ENCODE results near the gene C16orf54.
A peak's percentile ranks its signal among the peaks of the same experiment; 100 is the strongest.
"Not testable (repeated sequence)": the region's sequence is repeated elsewhere in the genome, so short reads cannot be mapped to it uniquely, and the experiment has no call there.

C16orf54 gene

GRCh38 chr16:29745853-29746345, at the start of gene C16orf54:
Gene C16orf54, minus strand, starts transcription at chr16:29745990. Its CDS starts 1,039 bp downstream, at chr16:29744951.
- H3K27ac Mint-ChIP-seq = peak within 1 kb of the TSS; percentile 96
- peak within 1 kb of the TSS; percentile 100 for H3K4me3 Mint-ChIP-seq
- no peaks in the 10 kb centered on the region for H3K9me3 Mint-ChIP-seq
- peaks cover 3% of the 10 kb centered on the region for H3K27me3 Mint-ChIP-seq
- H3K36me3 Mint-ChIP-seq (ENCODE audit: low read depth) = peaks cover 45% of the 10 kb centered on the region
- intact Hi-C loops (cut with micrococcal nuclease) = loop anchor here (1.0 to 5.0 kb wide), 2 partner anchors 8 to 36 kb away; no protein-coding TSS in a partner anchor
- H3K4me1 Mint-ChIP-seq (ENCODE audit: low read depth) = peaks cover 53% of the 10 kb centered on the region

GRCh38 chr16:29794231-29794710, 48.5 kb upstream of the C16orf54 start:
- H3K27ac Mint-ChIP-seq = peak overlapping the region; percentile 40
- H3K4me1 Mint-ChIP-seq (ENCODE audit: low read depth) = peaks cover 40% of the 10 kb centered on the region
- H3K9me3 Mint-ChIP-seq = no peaks in the 10 kb centered on the region
- H3K36me3 Mint-ChIP-seq (ENCODE audit: low read depth) = peaks cover 38% of the 10 kb centered on the region
- no peaks in the 10 kb centered on the region for H3K27me3 Mint-ChIP-seq
- no peak overlapping the region for H3K4me3 Mint-ChIP-seq
- intact Hi-C loops (cut with micrococcal nuclease) = loop anchor here (5.0 kb wide), 1 partner anchor 67 kb away; no protein-coding TSS in a partner anchor

DNA sequence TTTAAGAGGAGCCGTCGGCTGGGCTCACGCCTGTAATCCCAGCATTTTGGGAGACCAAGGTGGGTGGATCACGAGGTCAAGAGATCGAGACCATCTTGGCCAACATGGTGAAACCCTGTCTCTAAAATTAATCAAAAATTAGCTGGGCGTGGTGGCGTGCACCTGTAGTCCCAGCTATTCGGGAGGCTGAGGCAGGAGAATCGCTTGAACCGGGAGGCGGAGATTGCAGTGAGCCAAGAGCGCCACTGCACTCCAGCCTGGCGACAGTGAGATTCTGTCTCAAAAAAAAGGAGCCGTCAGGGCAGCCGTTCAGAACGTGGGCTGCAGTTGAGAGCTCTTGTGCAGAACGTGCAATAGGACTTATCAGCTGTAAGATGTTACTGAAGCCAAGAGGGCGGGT, 47.4 kb upstream of the C16orf54 start:
- Mint-ChIP-seq H3K4me1 (ENCODE audit: low read depth) (peaks cover 45% of the 10 kb centered on the region), H3K36me3 (ENCODE audit: low read depth) (peaks cover 27% of the 10 kb centered on the region)
- not testable (repeated sequence) for H3K27ac Mint-ChIP-seq, H3K27me3 Mint-ChIP-seq, H3K9me3 Mint-ChIP-seq, H3K4me3 Mint-ChIP-seq
- intact Hi-C loops (cut with micrococcal nuclease) = loop anchor here (5.0 kb wide), 1 partner anchor 66 kb away; no protein-coding TSS in a partner anchor

GRCh38 chr16:29791845-29792807, 46.3 kb upstream of the C16orf54 start:
- H3K9me3 Mint-ChIP-seq = no peaks in the 10 kb centered on the region
- H3K27me3 Mint-ChIP-seq = no peaks in the 10 kb centered on the region
- H3K4me1 Mint-ChIP-seq (ENCODE audit: low read depth) = peaks cover 45% of the 10 kb centered on the region
- H3K36me3 Mint-ChIP-seq (ENCODE audit: low read depth) = peaks cover 17% of the 10 kb centered on the region
- H3K27ac Mint-ChIP-seq = no peak overlapping the region
- H3K4me3 Mint-ChIP-seq = no peak overlapping the region
- intact Hi-C loops (cut with micrococcal nuclease) = loop anchor here (2.0 to 5.0 kb wide), 2 partner anchors 25 to 65 kb away; partner anchors contain the start of gene PAGR1

DNA sequence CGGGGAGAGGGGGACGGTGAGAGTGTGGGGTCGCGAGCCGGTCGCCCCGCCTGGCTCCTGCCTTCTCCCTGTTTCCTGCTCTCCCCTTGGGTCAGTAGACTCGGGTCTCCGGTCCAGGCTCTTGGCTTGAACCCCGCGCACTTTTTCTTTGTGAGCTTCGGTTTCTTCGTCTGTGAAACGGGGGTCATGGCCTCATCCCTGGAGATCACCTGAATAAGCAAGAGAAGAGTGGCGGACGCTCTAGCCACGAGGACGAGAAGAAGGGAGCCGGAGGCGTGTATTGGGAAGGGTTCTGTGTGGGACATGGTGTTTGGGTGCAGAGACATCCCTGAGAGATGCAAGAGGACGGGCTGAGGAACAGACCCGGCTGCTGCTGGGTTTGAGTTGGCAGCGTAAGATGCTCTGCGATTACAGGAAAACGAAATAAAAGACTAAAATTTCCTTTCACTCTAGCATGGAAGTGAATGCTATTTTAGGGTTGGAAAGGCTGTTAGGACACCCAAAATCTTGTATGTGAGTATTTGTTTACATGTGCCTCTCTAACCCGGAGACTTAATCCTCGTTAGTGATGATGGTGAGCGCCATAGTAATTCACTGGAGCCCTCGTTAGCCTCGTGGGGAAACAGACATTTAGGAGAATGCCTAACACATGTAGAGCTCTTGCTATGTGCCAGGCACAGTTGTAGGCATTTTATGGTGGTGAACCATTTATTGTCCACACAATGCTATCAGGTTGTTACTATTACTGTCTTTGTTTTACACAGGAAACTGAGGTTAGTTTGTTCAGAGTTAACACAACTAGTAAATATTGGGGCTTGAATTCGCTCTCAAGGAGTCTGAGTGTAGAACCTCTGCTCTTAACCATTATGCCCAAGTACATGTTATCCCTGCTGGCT, 45.4 kb upstream of the C16orf54 start:
- Mint-ChIP-seq H3K9me3 (no peaks in the 10 kb centered on the region), H3K4me3 (peak overlapping the region; percentile 81), H3K36me3 (ENCODE audit: low read depth) (peaks cover 10% of the 10 kb centered on the region), H3K27me3 (no peaks in the 10 kb centered on the region), H3K27ac (peak overlapping the region; percentile 77), H3K4me1 (ENCODE audit: low read depth) (peaks cover 45% of the 10 kb centered on the region)
- intact Hi-C loops (cut with micrococcal nuclease) = loop anchor here (1.0 to 5.0 kb wide), 3 partner anchors 14 to 64 kb away; partner anchors contain the start of gene PAGR1

- Mint-ChIP-seq H3K9me3 (no peaks in the 10 kb centered on the region), H3K27me3 (peaks cover 2% of the 10 kb centered on the region), H3K4me3 (peak within 1 kb of the TSS; percentile 81), H3K36me3 (ENCODE audit: low read depth) (peaks cover 10% of the 10 kb centered on the region), H3K4me1 (ENCODE audit: low read depth) (peaks cover 49% of the 10 kb centered on the region), H3K27ac (peak within 1 kb of the TSS; percentile 77)
- intact Hi-C loops (cut with micrococcal nuclease) = loop anchor here (1.0 to 5.0 kb wide), 3 partner anchors 15 to 63 kb away; partner anchors contain the start of gene PAGR1
These were observed 44.6 kb upstream of the C16orf54 start, which contains the start of gene KIF22 for GRCh38 chr16:29790183-29790948. Gene KIF22, plus strand, starts transcription at chr16:29790751. Its CDS starts 9 bp downstream, at chr16:29790760.

- Mint-ChIP-seq H3K4me1 (ENCODE audit: low read depth) (peaks cover 50% of the 10 kb centered on the region), H3K27ac (peak overlapping the region; percentile 77), H3K9me3 (no peaks in the 10 kb centered on the region), H3K36me3 (ENCODE audit: low read depth) (peaks cover 10% of the 10 kb centered on the region), H3K27me3 (peaks cover 4% of the 10 kb centered on the region), H3K4me3 (peak overlapping the region; percentile 81)
- intact Hi-C loops (cut with micrococcal nuclease) = loop anchor here (1.0 to 5.0 kb wide), 3 partner anchors 16 to 62 kb away; partner anchors contain the start of gene PAGR1
These were observed 44.0 kb upstream of the C16orf54 start for GRCh38 chr16:29789775-29790182.

- H3K27me3 Mint-ChIP-seq; H3K27ac Mint-ChIP-seq; H3K4me3 Mint-ChIP-seq; H3K36me3 Mint-ChIP-seq (ENCODE audit: low read depth); H3K9me3 Mint-ChIP-seq; intact Hi-C loops (cut with micrococcal nuclease): not testable (repeated sequence)
- peaks cover 30% of the 10 kb centered on the region for H3K4me1 Mint-ChIP-seq (ENCODE audit: low read depth)
These were observed 41.4 kb upstream of the C16orf54 start for GRCh38 chr16:29787155-29787554.

- Mint-ChIP-seq H3K27me3 (peaks cover 4% of the 10 kb centered on the region), H3K27ac (peak overlapping the region; percentile 42), H3K9me3 (no peaks in the 10 kb centered on the region), H3K36me3 (ENCODE audit: low read depth) (no peaks in the 10 kb centered on the region), H3K4me3 (peak overlapping the region; percentile 42), H3K4me1 (ENCODE audit: low read depth) (peaks cover 31% of the 10 kb centered on the region)
- intact Hi-C loops (cut with micrococcal nuclease) = loop anchor here (5.0 kb wide), 1 partner anchor 38 kb away; the partner anchor contains the start of gene C16orf54
These were observed 39.2 kb upstream of the C16orf54 start for GRCh38 chr16:29784901-29785500.

DNA sequence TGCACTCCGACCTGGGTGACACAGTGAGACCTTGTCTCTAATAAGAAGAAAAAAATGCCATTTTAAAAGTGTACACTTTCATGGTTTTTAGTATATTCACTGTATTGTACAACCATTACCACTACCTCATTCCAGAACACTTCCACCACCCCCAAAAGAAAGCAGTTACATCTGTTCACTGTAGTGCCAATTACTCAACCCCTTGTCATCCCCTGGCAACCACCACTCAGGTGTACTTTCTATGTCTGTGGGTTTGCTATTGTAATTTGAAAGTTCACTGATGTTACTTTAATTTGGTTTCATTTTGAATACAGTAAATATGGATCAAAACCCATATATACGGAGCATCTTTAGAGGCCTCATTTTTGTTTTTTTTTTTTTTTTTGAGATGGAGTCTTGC, 38.4 kb upstream of the C16orf54 start:
- Mint-ChIP-seq H3K36me3 (ENCODE audit: low read depth) (no peaks in the 10 kb centered on the region), H3K9me3 (no peaks in the 10 kb centered on the region), H3K27ac (no peak overlapping the region), H3K27me3 (peaks cover 6% of the 10 kb centered on the region), H3K4me3 (no peak overlapping the region), H3K4me1 (ENCODE audit: low read depth) (peaks cover 26% of the 10 kb centered on the region)
- intact Hi-C loops (cut with micrococcal nuclease) = loop anchor here (5.0 kb wide), 1 partner anchor 37 kb away; the partner anchor contains the start of gene C16orf54

DNA sequence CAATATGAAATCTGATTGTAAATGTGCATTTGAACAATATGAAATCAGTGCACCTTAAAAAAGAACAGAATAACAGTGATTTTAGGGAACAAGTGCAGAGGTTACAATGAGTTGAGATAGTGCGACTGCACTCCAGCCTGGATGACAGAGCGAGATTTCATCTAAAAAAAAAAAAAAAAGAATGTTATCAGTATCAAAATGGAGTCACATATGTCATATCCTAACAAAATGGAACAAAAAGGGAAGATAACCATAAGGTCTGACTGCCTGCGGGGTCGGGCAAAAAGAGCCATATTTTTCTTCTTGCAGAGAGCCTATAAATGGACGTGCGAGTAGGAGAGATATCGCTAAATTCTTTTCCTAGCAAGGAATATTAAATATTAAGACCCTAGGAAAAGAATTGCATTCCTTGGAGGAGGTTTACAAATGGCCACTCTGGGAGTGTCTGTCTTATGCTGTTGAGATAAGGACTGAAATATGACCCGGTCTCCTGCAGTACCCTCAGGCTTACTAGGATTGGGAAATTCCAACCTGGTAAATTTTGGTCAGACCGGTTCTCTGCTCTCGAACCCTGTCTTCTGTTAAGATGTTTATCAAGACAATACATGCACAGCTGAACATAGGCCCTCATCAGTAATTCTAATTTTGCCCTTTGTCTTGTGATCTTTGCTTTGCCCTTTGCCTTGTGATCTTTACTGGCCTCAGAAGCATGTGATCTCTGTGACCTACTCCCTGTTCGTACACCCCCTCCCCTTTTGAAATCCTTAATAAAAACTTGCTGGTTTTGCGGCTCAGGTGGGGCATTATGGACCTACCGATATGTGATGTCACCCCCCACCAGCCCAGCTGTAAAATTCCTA, 37.5 kb upstream of the C16orf54 start:
- H3K4me3 Mint-ChIP-seq; H3K36me3 Mint-ChIP-seq (ENCODE audit: low read depth); H3K27ac Mint-ChIP-seq; H3K9me3 Mint-ChIP-seq: not testable (repeated sequence)
- H3K27me3 Mint-ChIP-seq = peaks cover 12% of the 10 kb centered on the region
- peaks cover 21% of the 10 kb centered on the region for H3K4me1 Mint-ChIP-seq (ENCODE audit: low read depth)
- intact Hi-C loops (cut with micrococcal nuclease) = loop anchor here (5.0 kb wide), 1 partner anchor 36 kb away; the partner anchor contains the start of gene C16orf54

Measured in dendritic cell treated with granulocyte-macrophage colony-stimulating factor and Interleukin-4, amounts not matched to agents 40 ng/mL and 50 ng/mL, for 4 days (primary cell).